Ishikawa (cell line): ENCODE results near the gene ACSF3.

Experiments
- CEBPB ChIP-seq: IDR thresholded peaks from 2 replicates; pipeline ENCODE4 v1.6.1; 2012
- CREB1 ChIP-seq: IDR thresholded peaks from 2 replicates; pipeline ENCODE4 v1.6.1; 2012; ENCODE audit warnings: low read depth
- EGR1 ChIP-seq: IDR thresholded peaks from 2 replicates; pipeline ENCODE4 v1.6.1; 2012
- EP300 ChIP-seq: IDR thresholded peaks from 2 replicates; pipeline ENCODE4 v1.6.1; 2012; ENCODE audit warnings: borderline replicate concordance
- FOXM1 ChIP-seq: IDR thresholded peaks from 2 replicates; pipeline ENCODE4 v1.6.1; 2012; ENCODE audit warnings: low read depth, borderline replicate concordance
- MAX ChIP-seq: IDR thresholded peaks from 2 replicates; pipeline ENCODE4 v1.6.1; 2012
- NFIC ChIP-seq: IDR thresholded peaks from 2 replicates; pipeline ENCODE4 v1.6.1; 2012
- RAD21 ChIP-seq: IDR thresholded peaks from 2 replicates; pipeline ENCODE4 v1.6.1; 2012; ENCODE audit warnings: low read depth
- REST ChIP-seq: IDR thresholded peaks from 2 replicates; pipeline ENCODE4 v1.6.1; 2012; ENCODE audit warnings: low read depth, mild to moderate bottlenecking
- TAF1 ChIP-seq: IDR thresholded peaks from 2 replicates; pipeline ENCODE4 v1.6.1; 2012; ENCODE audit warnings: low read depth, mild to moderate bottlenecking
- TCF12 ChIP-seq: IDR thresholded peaks from 2 replicates; pipeline ENCODE4 v1.6.1; 2012; ENCODE audit warnings: low read depth
- TEAD4 ChIP-seq: IDR thresholded peaks from 2 replicates; pipeline ENCODE4 v1.6.1; 2012
- USF1 ChIP-seq: IDR thresholded peaks from 2 replicates; pipeline ENCODE4 v1.6.1; 2012
- YY1 ChIP-seq: IDR thresholded peaks from 2 replicates; pipeline ENCODE4 v1.6.1; 2012; ENCODE audit warnings: low read depth
- ZBTB7A ChIP-seq: IDR thresholded peaks from 2 replicates; pipeline ENCODE4 v1.6.1; 2012; ENCODE audit warnings: low read depth

The ACSF3 gene

GRCh38 chr16:89085755-89086154 lies 7.9 kb upstream of the ACSF3 start:
- TF ChIP-seq CREB1 (no peak), EGR1 (no peak), NFIC (no peak), MAX (no peak), CEBPB (no peak), YY1 (no peak), FOXM1 (no peak), REST (no peak), RAD21 (no peak), TAF1 (no peak), EP300 (no peak), TCF12 (no peak)

- TF ChIP-seq YY1 (no peak), EGR1 (no peak), MAX (no peak), EP300 (no peak), NFIC (no peak), TAF1 (no peak), TEAD4 (no peak), CREB1 (no peak), FOXM1 (no peak), ZBTB7A (no peak), REST (no peak)
Measured at GRCh38 chr16:89087922-89088497, 5.6 kb upstream of the ACSF3 start.

GRCh38 chr16:89089120-89089519 lies 4.5 kb upstream of the ACSF3 start:
- TF ChIP-seq EGR1 (no peak), MAX (no peak), CREB1 (no peak), TEAD4 (no peak), RAD21 (no peak), TAF1 (no peak), NFIC (no peak), EP300 (no peak), FOXM1 (no peak), ZBTB7A (no peak), USF1 (no peak), YY1 (no peak), CEBPB (no peak)

GRCh38 chr16:89090182-89090630 lies 3.4 kb upstream of the ACSF3 start:
- no peak for TF ChIP-seq EP300

GRCh38 chr16:89090669-89091426 lies 2.8 kb upstream of the ACSF3 start:
- TF ChIP-seq MAX (no peak), USF1 (peak; percentile 43; the same call in 1 of the 2 replicates), TCF12 (no peak)

GRCh38 chr16:89092013-89092412 lies 1.6 kb upstream of the ACSF3 start:
- no peak for TF ChIP-seq EGR1
- TF ChIP-seq TAF1 = no peak
- no peak for TF ChIP-seq ZBTB7A
- TF ChIP-seq TCF12 = no peak
- TF ChIP-seq TEAD4 = no peak
- no peak for TF ChIP-seq FOXM1
- TF ChIP-seq USF1 = no peak
- no peak for TF ChIP-seq CEBPB
- no peak for TF ChIP-seq REST
- no peak for TF ChIP-seq RAD21
